Measurements from ENCODE around the gene AQP1.

The AQP1 gene

GRCh38 chr7:30938435-30939316 is 27.0 kb downstream of the AQP1 start:
- DNase-seq = peak; percentile 60

- no peak for DNase-seq
Measured at GRCh38 chr7:30941582-30942323, 30.1 kb downstream of the AQP1 start.

- DNase-seq = no peak
Measured at GRCh38 chr7:30950197-30950596, 38.5 kb downstream of the AQP1 start.

- DNase-seq = no peak
Measured at GRCh38 chr7:30954914-30955313, 43.3 kb downstream of the AQP1 start.

- DNase-seq = no peak
Measured at GRCh38 chr7:30956704-30957103, 45.1 kb downstream of the AQP1 start.

GRCh38 chr7:30963842-30964241 is 52.2 kb downstream of the AQP1 start, which contains the start of gene GHRHR:
Gene GHRHR, plus strand, starts transcription at chr7:30963953. Its CDS starts 116 bp downstream, at chr7:30964069.
- DNase-seq = no peak

- peak; percentile 14 for DNase-seq
Measured at GRCh38 chr7:30965372-30965771, 53.7 kb downstream of the AQP1 start.

GRCh38 chr7:30965883-30966282 is 54.2 kb downstream of the AQP1 start:
- no peak for DNase-seq

GRCh38 chr7:30968294-30968693 is 56.6 kb downstream of the AQP1 start:
- no peak for DNase-seq

GRCh38 chr7:30968747-30969603 is 57.3 kb downstream of the AQP1 start:
- no peak for DNase-seq

GRCh38 chr7:30969604-30969970 is 57.9 kb downstream of the AQP1 start:
- no peak for DNase-seq

- DNase-seq = no peak
Measured at GRCh38 chr7:30970074-30970473, 58.4 kb downstream of the AQP1 start.

GRCh38 chr7:30970594-30971094 is 59.0 kb downstream of the AQP1 start:
- DNase-seq = no peak

GRCh38 chr7:30971440-30971839 is 59.8 kb downstream of the AQP1 start:
- no peak for DNase-seq

GRCh38 chr7:30971840-30972563 is 60.3 kb downstream of the AQP1 start:
- no peak for DNase-seq

- DNase-seq = no peak
Measured at GRCh38 chr7:30973292-30973691, 61.6 kb downstream of the AQP1 start.

GRCh38 chr7:30973791-30974604 is 62.3 kb downstream of the AQP1 start:
- DNase-seq = no peak

GRCh38 chr7:30974605-30975255 is 63.1 kb downstream of the AQP1 start:
- DNase-seq = peak; percentile 17

Measured in fibroblast of skin of right quadriceps (primary cell).